AG09309 (cell line): ENCODE measurements around the gene MYMX.

Source experiments
- DNase-seq: peaks from one replicate; pipeline ENCODE4 v3.0.0-alpha.2; 2010; ENCODE audit warnings: low read depth
- H3K4me3 ChIP-seq: 2 replicates; pipeline ENCODE4 v1.5.1; 2011; ENCODE audit warnings: mild to moderate bottlenecking, low read depth, low read length, moderate library complexity; ENCODE audit not compliant: control insufficient read depth
- CTCF ChIP-seq: IDR thresholded peaks from 2 replicates; pipeline ENCODE4 v1.5.1; 2011; ENCODE audit warnings: mild to moderate bottlenecking, low read depth, low read length, inconsistent platforms; ENCODE audit not compliant: insufficient read depth, control insufficient read depth; ENCODE audit errors: missing control alignments

MYMX gene

GRCh38 chr6:44238687-44239350 is 22.1 kb downstream of the MYMX start:
- DNase-seq: no peak
- no peak overlapping the region for H3K4me3 ChIP-seq
- TF ChIP-seq CTCF: no peak

GRCh38 chr6:44243345-44243744 is 26.6 kb downstream of the MYMX start:
- DNase-seq: no peak
- no peak overlapping the region for H3K4me3 ChIP-seq

GRCh38 chr6:44245391-44245911 is 28.7 kb downstream of the MYMX start:
- DNase-seq: no peak
- TF ChIP-seq CTCF: no peak
- H3K4me3 ChIP-seq: peak overlapping the region; percentile 69

More at GRCh38 chr6:44243345-44243744, 26.6 kb downstream of the MYMX start:
- TF ChIP-seq CTCF: no peak

- DNase-seq: no peak
- peak; percentile 6 for TF ChIP-seq CTCF
- peak overlapping the region; percentile 69 for H3K4me3 ChIP-seq
Measured at GRCh38 chr6:44245912-44246662, 29.4 kb downstream of the MYMX start.

DNA sequence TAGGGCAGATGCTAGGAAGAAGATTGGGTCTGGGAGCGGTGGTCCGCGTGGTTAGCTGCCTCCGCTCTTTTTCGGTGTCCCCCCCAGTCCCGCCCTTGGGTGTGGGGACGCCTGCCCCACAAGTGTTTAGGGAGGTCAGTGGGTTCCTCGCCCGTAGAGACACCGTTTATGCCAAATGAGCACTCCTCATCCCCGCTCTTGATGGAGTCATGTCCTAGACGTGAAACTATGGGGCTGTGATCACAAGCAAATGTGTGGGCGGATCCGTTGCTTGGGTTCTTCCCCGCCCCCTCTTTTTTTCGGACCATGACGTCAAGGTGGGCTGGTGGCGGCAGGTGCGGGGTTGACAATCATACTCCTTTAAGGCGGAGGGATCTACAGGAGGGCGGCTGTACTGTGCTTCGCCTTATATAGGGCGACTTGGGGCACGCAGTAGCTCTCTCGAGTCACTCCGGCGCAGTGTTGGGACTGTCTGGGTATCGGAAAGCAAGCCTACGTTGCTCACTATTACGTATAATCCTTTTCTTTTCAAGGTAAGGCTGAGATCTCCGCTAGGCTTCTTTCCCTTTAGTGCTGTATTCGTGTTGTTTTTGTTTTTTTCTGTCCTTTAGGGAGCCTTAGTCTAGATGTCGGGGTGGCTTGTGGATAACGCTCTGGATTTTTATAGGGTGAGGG is 30.1 kb downstream of the MYMX start, which contains the start of gene HSP90AB1:
Gene HSP90AB1 (plus strand): TSS at position 439 of the 675 bp plus-strand sequence. CDS start 1,529 bp downstream, outside the sequence.
- no peak for TF ChIP-seq CTCF
- H3K4me3 ChIP-seq: peak within 1 kb of the TSS; percentile 69
- peak; percentile 98 for DNase-seq

GRCh38 chr6:44247338-44248302 is 30.9 kb downstream of the MYMX start:
- no peak for DNase-seq
- TF ChIP-seq CTCF: no peak

More at GRCh38 chr6:44247338-44248302, 30.9 kb downstream of the MYMX start:
- peak overlapping the region; percentile 69 for H3K4me3 ChIP-seq
